Measurements from ENCODE around the gene HOXB2.

The HOXB2 gene

DNA sequence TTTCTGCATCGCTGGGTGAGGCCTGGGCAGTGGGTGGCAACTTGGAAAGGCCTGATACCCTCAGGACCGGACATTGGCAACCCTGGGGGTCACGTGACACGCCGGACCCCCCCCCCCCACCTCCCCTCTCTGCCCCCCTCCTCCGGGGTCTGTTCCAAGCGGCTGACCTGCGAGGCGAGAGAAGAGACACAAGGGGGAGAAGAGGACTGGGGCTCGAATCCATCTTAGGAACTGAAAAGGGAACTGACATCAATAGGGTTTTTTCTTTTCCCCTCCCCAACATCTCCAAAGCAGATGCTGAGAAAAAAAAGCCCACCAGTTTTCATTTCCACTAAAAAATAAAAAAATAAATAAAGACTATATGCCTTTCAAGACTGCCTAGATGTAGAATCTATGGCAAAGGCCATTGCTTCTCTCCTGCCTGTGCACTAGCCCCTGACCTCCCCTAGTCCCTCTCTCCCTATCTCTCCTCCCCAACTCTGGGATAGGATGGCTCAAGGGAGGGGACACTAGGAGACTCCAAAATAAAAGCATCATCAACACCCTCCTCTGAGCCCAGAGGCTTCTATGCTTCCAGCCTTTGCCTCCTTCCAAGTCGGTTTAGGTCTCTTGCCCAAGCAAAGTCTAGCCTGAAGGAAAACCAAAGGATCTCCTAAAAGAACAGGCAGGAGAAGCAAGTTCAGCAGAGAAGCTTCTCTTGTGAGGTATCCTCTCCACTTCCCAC is 7.7 kb upstream of the HOXB2 start:
- no peak for DNase-seq (ENCODE audit: low read depth)

DNA sequence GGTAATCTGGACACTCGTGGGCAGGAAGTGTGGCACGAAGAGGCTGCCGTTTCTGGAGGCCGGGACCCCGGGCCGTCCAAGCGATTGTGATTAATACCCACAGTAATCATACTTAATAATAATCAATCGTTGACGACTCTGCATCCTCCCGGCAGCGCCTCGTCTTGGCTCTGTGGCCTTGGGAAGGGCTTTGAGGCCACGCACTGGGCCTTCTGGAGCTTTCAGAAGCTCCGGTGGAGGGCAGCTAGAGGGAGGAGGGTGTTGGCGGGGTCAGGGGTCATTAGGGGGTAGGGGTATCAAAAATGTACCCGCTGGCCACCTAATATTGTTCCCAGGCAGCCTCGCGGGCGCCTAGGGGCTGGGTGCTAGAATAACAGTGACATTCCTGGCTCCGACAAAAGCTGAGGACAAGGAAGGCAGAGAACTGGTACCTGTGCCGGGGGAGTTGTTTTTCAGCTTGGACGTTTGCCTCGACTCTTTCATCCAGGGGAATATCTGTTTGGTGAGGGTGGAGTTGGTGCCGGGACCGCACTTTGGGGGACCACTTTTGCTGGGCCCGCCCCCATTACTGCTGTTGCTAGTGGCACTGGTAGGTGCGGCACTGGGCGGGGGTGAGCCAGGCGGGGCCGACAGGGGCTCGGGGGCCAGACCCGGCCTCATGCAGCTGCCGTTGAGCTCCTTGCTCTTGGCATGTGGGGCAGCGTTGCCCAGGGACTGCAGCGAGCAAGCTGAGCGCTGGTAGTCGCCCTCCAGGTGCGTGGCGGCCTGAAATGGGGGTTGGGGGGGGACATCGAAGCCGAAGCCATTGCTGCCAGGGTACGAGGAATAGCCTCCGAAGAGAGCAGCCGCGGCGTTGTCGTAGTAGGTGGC is 6.9 kb upstream of the HOXB2 start:
- no peak for DNase-seq (ENCODE audit: low read depth)

DNA sequence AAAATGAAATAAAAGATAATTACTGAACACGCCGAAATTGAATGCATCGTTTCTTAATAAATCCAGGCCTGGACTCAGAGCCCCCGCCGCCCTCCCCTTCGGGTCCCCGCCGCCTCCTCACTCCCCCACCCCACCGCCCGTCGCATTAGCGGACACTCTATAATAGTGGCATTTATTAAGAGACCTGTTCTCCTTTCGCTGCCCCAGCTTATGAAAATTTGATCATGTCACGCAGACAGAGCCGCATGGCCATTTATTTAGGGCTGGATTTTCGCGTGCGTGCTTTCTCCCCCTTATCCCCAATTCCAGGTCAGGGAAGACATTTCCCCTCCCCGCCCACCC is 6.3 kb upstream of the HOXB2 start:
- no peak for DNase-seq (ENCODE audit: low read depth)

DNA sequence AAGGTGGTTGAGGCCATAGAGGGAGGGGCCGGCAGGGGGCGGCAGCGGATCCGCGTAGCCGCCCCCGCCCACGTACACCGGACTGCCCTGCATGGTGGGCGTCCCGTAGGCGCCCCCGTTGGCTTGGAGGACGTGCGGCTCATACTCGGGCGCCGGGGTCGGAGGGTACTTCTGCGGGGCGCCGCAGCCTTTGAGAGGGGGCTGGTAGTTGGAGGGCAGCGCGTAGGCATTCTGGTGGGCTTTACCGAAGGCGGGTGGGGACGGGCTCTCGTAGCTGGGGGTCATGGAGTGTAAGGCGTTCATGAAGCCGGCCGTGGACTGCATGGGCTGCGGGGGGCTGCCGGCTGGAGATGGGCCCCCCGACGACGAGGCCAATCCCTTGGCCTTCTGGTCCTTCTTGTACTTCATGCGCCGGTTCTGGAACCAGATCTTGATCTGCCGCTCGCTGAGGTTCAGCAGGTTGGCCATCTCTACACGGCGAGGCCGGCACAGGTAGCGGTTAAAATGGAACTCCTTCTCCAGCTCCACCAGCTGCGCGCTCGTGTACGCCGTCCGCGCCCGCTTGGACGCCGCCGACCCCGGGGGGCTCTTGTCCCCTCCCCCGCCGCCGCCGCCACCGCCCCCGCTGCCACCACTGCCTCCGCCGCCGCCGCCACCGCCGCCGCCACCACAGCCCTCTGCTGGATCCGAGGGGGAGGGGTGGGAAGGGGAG is 5.7 kb upstream of the HOXB2 start:
- no peak for DNase-seq (ENCODE audit: low read depth)

DNA sequence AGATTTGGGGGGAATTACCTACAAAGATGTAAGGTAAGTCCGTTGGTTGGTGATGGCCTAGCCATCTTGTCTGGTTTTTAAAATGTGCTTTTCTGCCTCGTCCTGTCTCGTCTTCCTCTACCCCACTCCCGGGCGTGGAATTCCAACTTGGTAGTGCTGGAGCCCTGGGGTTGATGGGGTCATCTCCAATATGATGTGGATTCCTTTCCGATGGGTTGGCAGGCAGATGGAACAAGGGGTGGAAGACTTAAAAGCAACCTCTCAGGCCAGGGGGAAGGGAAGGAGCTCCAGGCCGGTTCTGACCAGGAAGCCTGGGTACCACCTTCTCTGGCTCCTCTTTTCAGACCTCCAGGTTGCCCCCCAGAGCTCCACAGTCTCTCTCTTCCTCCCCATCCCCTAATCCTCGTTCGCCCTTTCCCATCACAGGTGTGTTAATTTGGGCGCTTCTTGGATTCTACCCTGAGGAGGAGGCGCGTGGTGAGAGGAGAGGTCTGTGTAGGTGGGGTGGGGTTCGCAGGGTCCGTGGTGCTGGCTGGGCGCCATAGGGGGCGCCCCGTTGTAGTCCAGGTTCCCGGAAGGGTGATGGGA is 5.1 kb upstream of the HOXB2 start:
- DNase-seq (ENCODE audit: low read depth): no peak

DNA sequence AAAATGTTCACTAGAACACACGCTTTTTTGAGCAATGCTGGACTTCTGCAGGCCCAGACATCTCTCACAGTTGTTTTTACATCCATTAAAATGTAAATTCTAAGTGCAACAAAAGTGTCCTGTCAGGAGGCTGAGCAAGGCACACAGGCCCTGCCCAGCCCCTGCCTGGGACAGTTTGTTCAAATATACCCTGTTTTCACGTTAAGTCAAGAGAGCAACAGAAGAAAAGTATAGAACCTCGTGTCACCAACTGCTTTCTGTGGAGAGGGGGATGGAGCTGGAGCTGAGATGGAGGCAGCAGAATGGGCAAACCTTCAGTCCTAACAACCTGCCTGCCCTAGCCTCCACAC is 4.3 kb upstream of the HOXB2 start:
- DNase-seq (ENCODE audit: low read depth): no peak

DNA sequence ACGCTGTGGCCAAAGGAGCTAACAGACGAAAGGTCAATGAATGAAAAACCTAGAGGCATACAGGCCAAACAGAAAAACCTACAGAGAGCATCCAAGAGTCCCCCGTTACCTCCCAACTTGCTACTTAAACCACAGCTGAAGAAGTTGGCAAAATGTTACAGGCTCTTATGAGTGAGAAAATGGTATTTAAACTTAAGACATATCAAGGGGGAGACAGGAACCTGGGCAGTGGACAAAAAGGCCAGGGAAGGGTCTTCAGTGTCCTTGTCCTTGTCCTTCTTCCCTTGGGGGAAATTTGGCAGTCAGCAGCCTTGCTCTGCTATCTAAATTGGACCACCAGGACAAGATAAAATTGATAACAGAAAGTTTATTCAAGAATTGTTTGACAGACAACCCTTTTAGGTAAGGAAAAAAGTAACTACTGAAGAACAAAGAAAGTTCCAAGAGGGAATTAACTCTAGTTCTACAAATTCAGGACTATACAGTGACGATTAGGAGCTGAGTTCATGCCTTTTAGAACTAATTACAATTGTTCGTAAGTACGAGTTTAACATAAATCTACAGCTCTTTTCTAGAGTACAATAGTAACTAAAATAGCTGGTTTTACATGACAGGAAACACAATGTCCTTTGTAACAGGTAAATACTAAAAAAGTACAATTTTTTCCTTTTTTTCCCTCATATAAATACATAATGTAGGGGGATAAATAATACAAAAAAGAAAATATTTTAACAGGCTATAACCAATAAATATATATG is 3.8 kb upstream of the HOXB2 start:
- no peak for DNase-seq (ENCODE audit: low read depth)

DNA sequence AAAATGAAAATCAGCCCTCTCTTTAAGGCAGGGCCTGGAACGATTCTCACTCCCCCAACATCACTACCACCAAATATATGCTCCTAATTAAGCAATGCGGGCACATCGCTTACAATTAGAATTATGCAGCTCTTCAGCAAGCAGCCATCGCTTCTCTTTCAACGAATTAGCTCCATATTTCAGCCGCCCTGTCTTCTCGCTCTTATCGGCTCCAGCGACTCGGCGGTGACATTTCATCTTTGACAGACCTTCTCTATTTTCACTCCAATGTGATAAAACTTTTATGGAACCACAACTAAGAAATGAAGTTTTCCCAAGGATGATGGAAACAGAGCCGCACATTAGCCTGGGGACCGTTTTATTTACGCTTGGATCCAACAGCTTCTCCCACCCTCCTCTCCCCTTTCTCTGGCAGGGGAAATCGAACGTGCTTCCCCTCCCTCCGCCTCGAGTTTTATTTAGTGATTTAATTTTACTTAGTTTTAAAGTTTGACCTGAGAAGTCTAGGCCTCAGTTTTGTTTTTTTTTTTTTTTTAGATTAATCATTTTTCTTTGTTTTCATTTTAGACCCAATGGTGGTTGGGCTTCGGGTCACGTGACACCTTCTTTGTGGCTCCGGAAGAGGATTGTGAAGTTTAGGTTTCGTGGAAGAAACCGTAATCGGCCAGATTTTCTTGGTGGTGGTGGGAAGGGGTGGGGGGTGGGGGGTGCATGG is 3.1 kb upstream of the HOXB2 start:
- no peak for DNase-seq (ENCODE audit: low read depth)

DNA sequence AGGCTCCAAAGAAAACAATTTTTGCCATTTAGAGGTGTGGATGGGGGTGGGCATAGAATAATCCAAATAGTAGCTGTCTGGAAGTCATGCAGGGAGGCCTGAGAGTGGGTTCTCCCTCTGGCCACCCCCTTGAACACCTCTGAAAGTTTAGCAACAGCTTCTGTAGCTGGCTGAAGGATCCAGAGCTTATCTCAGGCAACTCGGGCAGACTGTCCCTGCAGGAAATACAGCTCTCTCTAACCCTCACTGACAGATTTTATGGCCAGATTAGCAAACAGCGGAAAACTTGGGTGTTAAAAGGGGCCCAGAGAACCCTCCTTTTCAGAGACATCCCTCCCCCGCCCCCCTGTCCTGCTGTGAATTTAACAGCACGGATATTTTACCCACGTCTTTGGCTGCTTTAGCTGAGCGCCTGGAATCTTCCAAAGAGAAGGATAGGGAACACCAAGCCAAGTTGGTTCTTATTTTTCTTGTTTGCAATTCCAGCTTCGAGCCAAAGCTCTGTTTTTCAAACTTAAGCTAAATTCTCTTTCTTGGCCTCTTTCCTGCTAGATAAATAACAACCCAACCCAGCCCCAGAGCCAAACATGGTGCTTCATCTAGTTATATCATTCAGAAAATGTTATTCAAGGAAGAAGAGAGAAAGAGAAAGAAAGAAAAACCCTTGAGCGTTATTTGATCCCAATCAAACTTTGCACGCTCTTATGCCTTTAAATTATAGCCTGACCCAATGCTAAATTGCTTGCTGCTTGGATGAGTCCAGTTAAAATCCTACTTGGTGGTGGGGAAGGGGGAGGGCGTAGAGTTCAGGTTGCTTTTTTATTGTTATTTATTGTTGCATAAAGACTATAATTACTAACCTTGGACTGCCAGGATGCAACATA is 2.3 kb upstream of the HOXB2 start:
- no peak for DNase-seq (ENCODE audit: low read depth)

DNA sequence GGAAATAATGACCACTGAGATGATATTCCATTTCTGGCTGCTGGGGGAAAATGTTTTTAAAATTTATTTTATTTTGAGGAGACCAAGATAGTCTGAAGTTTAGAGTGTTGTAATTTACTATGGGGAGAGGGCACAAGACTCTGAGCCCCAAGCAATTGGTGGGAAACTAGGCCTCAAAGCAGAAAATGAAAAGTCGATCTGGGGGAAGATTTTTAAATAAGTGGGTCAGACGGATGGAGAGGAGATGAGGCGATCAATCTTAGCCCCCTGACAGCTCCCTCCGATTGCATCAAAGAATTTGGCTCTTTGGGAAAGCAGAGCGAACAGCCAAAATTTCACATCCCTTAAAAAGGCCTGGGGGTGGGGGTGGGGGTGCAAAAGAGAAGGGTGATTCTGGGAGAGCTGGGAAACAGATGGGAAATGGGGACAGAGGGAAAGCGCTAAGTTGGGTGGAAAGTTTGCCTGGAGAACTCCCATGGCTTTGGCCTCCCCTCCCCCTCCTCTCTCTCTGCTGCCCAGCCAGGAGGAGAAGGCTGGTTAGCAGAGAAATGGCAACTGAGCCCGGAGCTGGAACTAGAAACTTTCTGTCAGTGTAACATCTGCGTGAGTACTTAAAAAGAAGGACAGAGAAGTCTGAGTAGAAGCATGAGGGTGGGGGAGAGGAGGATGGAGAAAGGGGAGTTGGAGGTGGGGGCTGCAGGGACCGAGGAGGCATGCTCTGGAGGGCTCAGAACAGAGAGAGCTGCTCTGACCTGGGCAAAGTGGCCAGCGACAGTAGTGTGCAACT is 1.4 kb upstream of the HOXB2 start:
- DNase-seq (ENCODE audit: low read depth): no peak

DNA sequence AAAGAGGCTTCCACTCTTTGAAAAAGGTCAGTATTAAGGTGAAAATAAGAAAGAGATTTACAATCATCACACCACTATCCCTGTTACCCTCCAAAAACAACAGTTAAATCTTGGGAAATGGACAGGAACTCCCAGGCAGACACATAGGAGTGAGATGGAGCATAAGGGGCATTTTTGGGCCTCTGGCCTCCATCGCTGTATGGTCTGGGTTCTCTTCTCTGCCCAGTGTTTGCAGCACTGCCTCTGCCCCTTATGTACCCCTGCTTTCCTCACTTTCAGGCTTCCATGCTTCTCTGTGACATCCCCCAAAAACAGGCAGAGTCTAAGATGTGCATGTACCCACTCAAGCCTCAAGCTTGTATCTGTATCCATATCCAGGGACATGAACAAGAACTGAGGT is 630 bp upstream of the HOXB2 start:
- DNase-seq (ENCODE audit: low read depth): no peak

DNA sequence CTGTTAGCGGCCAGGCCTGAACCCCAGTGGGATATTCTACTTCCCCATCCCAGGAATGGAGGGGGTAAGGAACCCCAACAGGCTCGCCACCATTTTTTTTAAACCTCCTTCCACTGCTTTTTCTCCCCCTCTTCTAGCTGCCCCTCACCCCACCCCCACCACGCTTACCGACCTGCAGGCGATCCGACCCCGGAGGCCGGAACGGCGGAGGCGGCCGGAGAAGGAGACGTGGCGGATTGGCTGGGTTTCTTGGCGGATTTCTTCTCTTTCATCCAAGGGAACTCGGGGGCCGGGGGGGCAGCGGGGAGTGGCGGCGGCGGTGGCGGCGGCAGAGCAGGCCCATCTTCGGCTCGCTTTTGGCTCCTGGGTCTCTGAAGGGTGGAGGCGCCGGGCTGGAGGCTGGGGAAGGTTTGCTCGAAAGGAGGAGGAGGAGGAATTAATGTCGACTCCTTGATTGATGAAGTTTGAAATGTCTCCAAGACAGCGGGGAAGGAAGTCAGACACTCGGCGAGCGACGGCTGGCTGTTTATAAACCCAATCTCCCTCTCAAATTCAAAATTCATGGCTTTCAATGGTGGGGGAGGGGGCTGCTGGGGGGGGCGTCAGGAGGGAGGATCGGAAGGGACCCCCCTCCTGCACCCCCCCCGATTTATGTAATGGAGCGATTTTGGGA is 424 bp downstream of the HOXB2 start:
- DNase-seq (ENCODE audit: low read depth): no peak

DNA sequence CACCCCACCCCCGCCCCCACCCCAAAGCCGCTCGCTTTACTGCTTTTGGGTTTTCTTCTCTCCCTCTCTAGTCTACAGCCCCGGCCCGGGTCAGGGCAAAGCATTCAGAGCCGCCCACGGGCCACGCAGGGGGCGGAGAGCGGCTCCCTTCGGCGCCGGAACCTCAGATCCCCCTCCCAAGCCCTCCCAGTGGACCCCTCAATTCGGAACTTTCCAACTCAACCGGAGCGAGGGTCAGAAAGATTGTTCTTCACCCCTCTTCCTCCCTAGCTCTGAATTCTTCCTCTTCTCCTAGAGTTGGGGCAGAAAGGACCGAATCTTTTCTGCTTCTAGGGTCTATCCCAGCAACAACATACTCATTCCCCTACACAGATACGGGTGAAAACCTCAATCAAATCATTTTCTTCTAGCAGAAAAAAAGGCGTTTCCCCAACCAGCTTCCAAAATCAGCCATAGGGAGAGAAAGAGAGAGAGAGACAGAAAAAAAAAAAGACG is 1.0 kb downstream of the HOXB2 start:
- DNase-seq (ENCODE audit: low read depth): no peak

DNA sequence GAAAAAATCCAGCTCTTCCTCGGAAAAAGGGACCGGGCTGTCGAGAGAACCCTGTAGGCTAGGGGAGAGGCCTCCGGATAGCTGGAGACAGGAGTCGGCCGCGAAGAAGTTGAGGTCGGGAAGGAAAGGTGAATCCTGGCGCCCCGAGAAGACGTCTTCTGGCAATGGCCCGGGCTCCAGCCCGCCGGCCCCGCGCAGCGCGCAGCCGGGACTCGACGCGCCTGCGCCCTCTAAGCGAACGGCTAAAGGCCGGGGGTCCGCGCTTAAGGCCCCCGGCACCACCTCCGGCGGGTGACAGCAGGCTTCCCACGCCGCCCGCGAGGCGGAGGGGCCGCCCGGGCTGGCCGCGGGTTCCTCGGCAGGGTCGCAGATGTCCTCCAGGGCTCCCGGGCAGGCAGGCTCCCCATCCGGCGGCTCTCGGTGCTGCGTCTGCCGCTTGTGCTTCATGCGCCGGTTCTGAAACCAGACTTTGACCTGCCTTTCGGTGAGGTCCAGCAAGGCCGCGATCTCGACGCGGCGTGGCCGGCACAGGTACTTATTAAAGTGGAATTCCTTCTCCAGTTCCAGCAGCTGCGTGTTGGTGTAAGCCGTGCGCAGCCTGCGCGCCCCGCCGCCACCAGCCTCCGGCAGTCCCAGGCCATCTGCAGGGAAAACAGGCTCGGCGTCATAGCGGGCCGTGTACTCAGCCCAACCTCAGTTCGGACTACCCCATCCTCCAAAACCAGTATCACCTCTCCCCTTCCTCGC is 1.6 kb downstream of the HOXB2 start:
- no peak for DNase-seq (ENCODE audit: low read depth)

DNA sequence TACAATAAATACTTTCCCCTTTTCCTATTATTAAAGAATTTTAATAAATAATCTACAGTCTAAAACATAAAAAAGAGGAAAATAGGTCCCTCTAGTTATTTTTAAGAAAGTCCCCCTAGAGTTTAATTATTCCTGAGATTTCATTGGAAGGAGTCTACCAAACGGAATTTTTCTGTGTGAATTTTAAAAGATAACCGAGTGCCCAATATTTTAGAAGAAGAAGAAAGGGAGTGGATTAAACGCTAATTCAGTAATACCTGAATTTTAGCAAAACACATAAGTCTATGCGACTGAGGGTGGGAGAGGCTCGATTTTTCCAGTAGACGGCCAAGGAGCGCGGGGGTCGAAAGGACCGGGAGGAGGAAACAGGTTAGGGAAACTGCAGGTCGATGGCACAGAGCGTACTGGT is 2.2 kb downstream of the HOXB2 start:
- no peak for DNase-seq (ENCODE audit: low read depth)

DNA sequence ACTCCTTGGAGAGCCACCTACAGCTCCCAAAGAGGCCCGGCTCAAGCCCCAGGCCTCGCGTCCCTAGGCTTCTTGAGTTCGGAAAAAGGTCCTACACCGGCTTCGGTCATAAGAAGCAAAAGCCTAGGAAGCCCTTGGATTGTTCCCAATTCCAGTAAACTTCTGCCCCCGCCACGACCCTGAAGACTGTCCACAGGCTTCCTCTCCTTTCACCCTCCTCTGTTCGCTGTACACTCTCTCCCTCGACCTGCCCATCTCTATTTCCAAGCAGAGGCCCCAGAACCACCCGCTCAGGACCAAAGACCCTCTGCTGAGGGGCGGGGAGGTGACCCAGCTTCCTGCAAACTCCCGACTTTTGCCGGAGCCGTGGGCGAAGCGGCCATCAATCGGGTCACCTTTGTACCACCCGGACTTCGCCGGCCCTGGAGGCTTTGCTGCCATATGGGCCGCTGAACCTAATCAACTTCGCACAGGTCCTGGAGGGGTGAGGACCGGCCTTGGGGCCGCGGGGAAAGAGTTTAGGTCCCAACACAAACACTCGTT is 2.7 kb downstream of the HOXB2 start:
- no peak for DNase-seq (ENCODE audit: low read depth)

DNA sequence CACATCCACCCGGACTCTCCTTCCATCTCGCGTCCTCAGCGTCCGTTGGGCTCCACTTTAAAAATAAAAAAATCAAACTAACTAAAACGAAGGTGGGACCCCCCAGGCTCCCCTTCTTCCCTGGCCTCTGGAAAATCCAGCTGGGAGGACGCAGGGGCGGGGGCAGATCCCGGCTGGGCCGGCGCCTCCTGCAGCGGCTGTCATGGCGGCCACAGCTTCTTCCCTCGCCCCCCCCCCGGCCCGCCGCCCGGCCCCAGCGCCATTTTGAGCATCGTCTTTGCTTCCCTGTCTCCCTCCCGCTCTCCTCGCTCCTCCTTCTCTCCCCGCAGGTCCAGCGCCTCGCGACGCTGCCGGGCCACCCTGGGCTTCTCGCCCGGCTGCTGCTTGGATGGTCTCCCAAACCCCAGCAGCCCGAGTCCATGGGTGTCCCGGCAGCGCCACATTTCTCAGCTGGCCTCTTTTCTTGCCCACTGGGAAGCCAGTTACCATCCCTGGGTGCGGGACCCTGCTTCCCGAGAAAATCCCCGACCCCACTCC is 3.3 kb downstream of the HOXB2 start:
- DNase-seq (ENCODE audit: low read depth): no peak
